Measurements from ENCODE around the gene ANXA3.

DNA sequence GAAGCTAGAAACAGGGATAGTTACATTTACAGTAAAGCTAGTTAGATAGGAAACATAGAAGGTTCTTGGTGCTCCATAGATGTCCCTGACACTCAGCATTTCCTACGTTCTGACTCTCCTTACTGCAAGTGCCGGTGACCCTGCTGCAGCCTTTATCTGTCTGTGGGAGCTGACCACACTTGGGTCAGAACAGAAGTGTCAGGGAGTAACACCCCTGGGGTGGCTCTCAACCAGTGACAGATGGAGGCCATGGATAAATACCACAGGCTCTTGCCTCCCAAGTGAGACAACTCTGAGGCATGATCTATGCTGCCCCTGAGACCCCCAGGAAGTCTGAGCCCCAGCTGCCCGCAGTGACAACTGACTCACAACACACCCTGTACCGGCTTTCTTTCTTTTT, 69.8 kb downstream of the ANXA3 start:
- TF ChIP-seq, protein P1, sequence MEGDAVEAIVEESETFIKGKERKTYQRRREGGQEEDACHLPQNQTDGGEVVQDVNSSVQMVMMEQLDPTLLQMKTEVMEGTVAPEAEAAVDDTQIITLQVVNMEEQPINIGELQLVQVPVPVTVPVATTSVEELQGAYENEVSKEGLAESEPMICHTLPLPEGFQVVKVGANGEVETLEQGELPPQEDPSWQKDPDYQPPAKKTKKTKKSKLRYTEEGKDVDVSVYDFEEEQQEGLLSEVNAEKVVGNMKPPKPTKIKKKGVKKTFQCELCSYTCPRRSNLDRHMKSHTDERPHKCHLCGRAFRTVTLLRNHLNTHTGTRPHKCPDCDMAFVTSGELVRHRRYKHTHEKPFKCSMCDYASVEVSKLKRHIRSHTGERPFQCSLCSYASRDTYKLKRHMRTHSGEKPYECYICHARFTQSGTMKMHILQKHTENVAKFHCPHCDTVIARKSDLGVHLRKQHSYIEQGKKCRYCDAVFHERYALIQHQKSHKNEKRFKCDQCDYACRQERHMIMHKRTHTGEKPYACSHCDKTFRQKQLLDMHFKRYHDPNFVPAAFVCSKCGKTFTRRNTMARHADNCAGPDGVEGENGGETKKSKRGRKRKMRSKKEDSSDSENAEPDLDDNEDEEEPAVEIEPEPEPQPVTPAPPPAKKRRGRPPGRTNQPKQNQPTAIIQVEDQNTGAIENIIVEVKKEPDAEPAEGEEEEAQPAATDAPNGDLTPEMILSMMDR (IDR thresholded peaks at IDR 0.05) = no peak
- no peak for TF ChIP-seq POLR2A (IDR thresholded peaks at IDR 0.05)

Measured in ovary (tissue), 3 donors.